ENCODE measurements around the gene BARHL2. TPM values are rescaled to one million over a fixed set of nuclear protein-coding genes. Genes with fewer than 3 reads are reported as not detected.

Gene BARHL2
- total and polyA plus RNA-seq, 2 of the 4 experiments (the other 2 are of a cell fraction) = not detected

DNA sequence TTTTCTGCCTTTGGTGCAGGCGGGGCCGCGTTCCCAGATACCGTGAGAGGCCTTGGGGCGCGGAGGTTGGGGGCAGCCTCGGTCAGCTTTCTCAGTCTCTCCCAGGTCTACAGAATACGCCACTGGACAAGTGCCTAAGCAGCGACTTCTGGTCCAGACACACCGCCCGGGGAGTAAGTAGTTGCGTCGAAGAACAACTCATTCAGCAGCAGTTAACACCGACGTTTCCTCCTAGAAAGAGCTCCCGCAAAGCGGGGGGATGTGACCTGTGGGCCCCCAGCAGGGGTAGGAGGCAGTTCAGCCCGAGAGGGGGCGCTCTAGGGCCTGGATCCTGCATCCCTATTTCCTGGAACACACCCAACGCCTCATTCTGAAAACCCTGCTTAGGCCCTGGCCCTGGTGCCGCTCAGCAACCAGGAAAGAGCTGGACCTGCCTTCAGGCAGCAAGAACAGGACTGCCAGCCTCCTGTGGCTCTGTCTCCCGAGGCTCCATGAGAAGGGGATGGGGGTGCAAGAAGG is 6.5 kb upstream of the BARHL2 start:
- no peak for TF ChIP-seq CHD1 (IDR thresholded peaks at IDR 0.05; ENCODE audit: low read depth, low read length)
- no peak for TF ChIP-seq SMC3 (IDR thresholded peaks at IDR 0.05; ENCODE audit: low read depth, low read length)
- no peak for TF ChIP-seq MAFK (IDR thresholded peaks at IDR 0.05; ENCODE audit: low read depth, low read length)
- TF ChIP-seq MAZ (IDR thresholded peaks at IDR 0.05; ENCODE audit: borderline replicate concordance, low read depth, low read length) = no peak
- TF ChIP-seq NFE2L2 (IDR thresholded peaks at IDR 0.05; ENCODE audit: low read depth, low read length) = no peak
- TF ChIP-seq, protein P1, sequence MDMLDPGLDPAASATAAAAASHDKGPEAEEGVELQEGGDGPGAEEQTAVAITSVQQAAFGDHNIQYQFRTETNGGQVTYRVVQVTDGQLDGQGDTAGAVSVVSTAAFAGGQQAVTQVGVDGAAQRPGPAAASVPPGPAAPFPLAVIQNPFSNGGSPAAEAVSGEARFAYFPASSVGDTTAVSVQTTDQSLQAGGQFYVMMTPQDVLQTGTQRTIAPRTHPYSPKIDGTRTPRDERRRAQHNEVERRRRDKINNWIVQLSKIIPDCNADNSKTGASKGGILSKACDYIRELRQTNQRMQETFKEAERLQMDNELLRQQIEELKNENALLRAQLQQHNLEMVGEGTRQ (IDR thresholded peaks at IDR 0.05; ENCODE audit: low read depth, low read length) = no peak
- no peak for TF ChIP-seq FOS (IDR thresholded peaks at IDR 0.05; ENCODE audit: low read depth, low read length)
- no peak for TF ChIP-seq RFX5 (IDR thresholded peaks at IDR 0.05; ENCODE audit: low read depth, low read length)
- TF ChIP-seq CEBPB (IDR thresholded peaks at IDR 0.05; ENCODE audit: low read depth, low read length) = no peak
- TF ChIP-seq BHLHE40 (IDR thresholded peaks at IDR 0.05; ENCODE audit: low read depth, low read length) = no peak
- TF ChIP-seq RCOR1 (IDR thresholded peaks at IDR 0.05; ENCODE audit: insufficient replicate concordance, low read length) = no peak
- TF ChIP-seq POLR2A (IDR thresholded peaks at IDR 0.05; ENCODE audit: low read depth, low read length) = no peak
- TF ChIP-seq RAD21 (IDR thresholded peaks at IDR 0.05; ENCODE audit: low read length) = no peak
- TF ChIP-seq, protein P2, sequence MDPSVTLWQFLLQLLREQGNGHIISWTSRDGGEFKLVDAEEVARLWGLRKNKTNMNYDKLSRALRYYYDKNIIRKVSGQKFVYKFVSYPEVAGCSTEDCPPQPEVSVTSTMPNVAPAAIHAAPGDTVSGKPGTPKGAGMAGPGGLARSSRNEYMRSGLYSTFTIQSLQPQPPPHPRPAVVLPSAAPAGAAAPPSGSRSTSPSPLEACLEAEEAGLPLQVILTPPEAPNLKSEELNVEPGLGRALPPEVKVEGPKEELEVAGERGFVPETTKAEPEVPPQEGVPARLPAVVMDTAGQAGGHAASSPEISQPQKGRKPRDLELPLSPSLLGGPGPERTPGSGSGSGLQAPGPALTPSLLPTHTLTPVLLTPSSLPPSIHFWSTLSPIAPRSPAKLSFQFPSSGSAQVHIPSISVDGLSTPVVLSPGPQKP (IDR thresholded peaks at IDR 0.05; ENCODE audit: borderline replicate concordance, low read depth, low read length) = no peak
- no peak for TF ChIP-seq MXI1 (IDR thresholded peaks at IDR 0.05; ENCODE audit: borderline replicate concordance, low read depth, low read length)
- TF ChIP-seq, protein P3, sequence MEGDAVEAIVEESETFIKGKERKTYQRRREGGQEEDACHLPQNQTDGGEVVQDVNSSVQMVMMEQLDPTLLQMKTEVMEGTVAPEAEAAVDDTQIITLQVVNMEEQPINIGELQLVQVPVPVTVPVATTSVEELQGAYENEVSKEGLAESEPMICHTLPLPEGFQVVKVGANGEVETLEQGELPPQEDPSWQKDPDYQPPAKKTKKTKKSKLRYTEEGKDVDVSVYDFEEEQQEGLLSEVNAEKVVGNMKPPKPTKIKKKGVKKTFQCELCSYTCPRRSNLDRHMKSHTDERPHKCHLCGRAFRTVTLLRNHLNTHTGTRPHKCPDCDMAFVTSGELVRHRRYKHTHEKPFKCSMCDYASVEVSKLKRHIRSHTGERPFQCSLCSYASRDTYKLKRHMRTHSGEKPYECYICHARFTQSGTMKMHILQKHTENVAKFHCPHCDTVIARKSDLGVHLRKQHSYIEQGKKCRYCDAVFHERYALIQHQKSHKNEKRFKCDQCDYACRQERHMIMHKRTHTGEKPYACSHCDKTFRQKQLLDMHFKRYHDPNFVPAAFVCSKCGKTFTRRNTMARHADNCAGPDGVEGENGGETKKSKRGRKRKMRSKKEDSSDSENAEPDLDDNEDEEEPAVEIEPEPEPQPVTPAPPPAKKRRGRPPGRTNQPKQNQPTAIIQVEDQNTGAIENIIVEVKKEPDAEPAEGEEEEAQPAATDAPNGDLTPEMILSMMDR (conservative IDR thresholded peaks at IDR 0.05; ENCODE audit: low read depth, low read length) = no peak
- Histone ChIP-seq H3K27ac (ENCODE audit: insufficient read depth, low read length) (no peak overlapping the region), H3K4me1 (ENCODE audit: control insufficient read depth, insufficient read depth, low read length) (0 out of 2 replicates have a peak, but pooled peaks cover 1% of the 10 kb centered on the region), H3K27me3 (ENCODE audit: control insufficient read depth, insufficient read depth, low read length) (peaks cover 85% of the 10 kb centered on the region), H4K20me1 (ENCODE audit: insufficient read depth, low read length) (no peaks in the 10 kb centered on the region), H3K9ac (ENCODE audit: low read depth, low read length) (no peak overlapping the region), H3K36me3 (ENCODE audit: control insufficient read depth, insufficient read depth, low read length) (no peaks in the 10 kb centered on the region), H2AK5ac (ENCODE audit: low read depth, low read length) (no peak overlapping the region), H3K56ac (ENCODE audit: extremely low read depth, insufficient read depth, low read length) (no peak overlapping the region), H3K79me1 (ENCODE audit: low read depth in 1 of 2, low read length in 2 of 2) (no peaks in the 10 kb centered on the region), H3K4me3 (ENCODE audit: insufficient read depth, low read depth, low read length) (peak overlapping the region; percentile 41), H4K91ac (ENCODE audit: insufficient read depth, low read depth, low read length) (no peak overlapping the region), H3K18ac (ENCODE audit: low read depth, low read length) (no peak overlapping the region), H3K9me1 (ENCODE audit: insufficient read depth, low read length) (no peaks in the 10 kb centered on the region), H3K4me2 (ENCODE audit: low read depth, low read length) (peak overlapping the region; percentile 68), H4K5ac (ENCODE audit: low read depth, low read length) (no peak overlapping the region), H2BK5ac (ENCODE audit: low read depth, low read length, poor library complexity, severe bottlenecking) (no peak overlapping the region), H3K14ac (replicated peaks; ENCODE audit: low read depth, low read length) (no peak overlapping the region), H2AFZ (replicated peaks; ENCODE audit: low read length, poor library complexity) (peak overlapping the region; percentile 3), H4K8ac (ENCODE audit: low read depth in 2 of 2, low read length in 2 of 2) (no peak overlapping the region), H2BK15ac (ENCODE audit: low read depth, low read length) (no peak overlapping the region), H3K9me3 (ENCODE audit: control insufficient read depth, insufficient read depth, low read length) (peaks cover 16% of the 10 kb centered on the region; the same call in 1 of the 2 replicates), H2BK120ac (ENCODE audit: low read depth, low read length) (no peak overlapping the region), H2AK9ac (replicated peaks; ENCODE audit: low read depth, low read length, poor library complexity) (no peak overlapping the region), H3K23ac (ENCODE audit: low read depth, low read length) (no peak overlapping the region), H2BK20ac (ENCODE audit: low read depth, low read length) (no peak overlapping the region), H3K4ac (ENCODE audit: low read depth, low read length) (no peak overlapping the region)
- intact Hi-C loops (cut with micrococcal nuclease) = loop anchor here (10.0 kb wide), 1 partner anchor 551 kb away; no protein-coding TSS in a partner anchor
- dilution Hi-C loops (cut with HindIII; ENCODE audit: low sequenced_read_pairs, unreplicated experiment) = no loop called here
- POLR2A ChIA-PET (ENCODE audit: unreplicated experiment) = no interaction called here
- WGBS, 2 experiments (ENCODE audit: extremely low coverage in 2 of 2, insufficient read length in 1 of 2) = no CpG with 5 or more reads among the region's 22 CpGs
- BruUV-seq (replicated peaks) = no TSS peak
- no peak for ATAC-seq (ENCODE audit: low read depth)
- CTCF ChIA-PET = no interaction called here
- in situ Hi-C loops (cut with MboI; ENCODE audit: low sequenced_read_pairs) = loop anchor here (10.0 kb wide), 2 partner anchors 241 to 441 kb away; no protein-coding TSS in a partner anchor
- DNase-seq = no peak

All from IMR-90 (cell line).